HTERT RPE-1 (cell line): ENCODE measurements around the gene ETFB.

Experiments
- in situ Hi-C: fragments of 300-500 bp; cut with MboI; formaldehyde crosslinking; loops from 4 replicates; pipeline ENCODE4 v1.14.3; 2020; ENCODE audit warnings: low sequenced_read_pairs

Gene ETFB

GRCh38 chr19:51296336-51297093 is 69.7 kb downstream of the ETFB start:
- in situ Hi-C loops = no loop called here

- in situ Hi-C loops = no loop called here
Measured at GRCh38 chr19:51295382-51296126, 70.6 kb downstream of the ETFB start.
